Activated CD8-positive, alpha-beta memory T cell treated with anti-CD3 and anti-CD28 coated beads, Interleukin-2, amount 50 U/mL, for 4 hours (primary cell): ENCODE data around the gene NUDT4.
A peak's percentile ranks its signal among the peaks of the same experiment; 100 is the strongest.
"Not testable (repeated sequence)": the region's sequence is repeated elsewhere in the genome, so short reads cannot be mapped to it uniquely, and the experiment has no call there.

Source experiments
- DNase-seq: peaks from one replicate; pipeline ENCODE4 v3.0.0-alpha.2; 2020

The NUDT4 gene

DNA sequence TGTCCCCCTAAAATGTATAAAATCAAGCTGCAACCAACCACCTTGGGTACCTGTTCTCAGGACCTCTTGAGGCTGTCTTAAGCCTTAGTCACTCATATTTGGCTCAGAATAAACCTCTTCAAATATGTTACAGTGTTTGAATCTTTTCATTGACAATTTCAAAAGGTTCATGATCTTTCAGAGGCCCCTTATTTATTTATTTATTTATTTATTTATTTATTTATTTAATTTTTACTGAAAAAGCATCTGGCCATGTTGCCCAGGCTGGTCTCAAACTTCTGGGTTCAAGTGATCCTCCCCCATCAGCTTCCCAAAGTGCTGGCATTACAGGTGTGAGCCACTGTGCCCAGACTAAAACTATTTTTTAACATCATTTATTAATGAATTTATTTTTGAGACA, 8.2 kb upstream of the NUDT4 start:
- no peak for DNase-seq

DNA sequence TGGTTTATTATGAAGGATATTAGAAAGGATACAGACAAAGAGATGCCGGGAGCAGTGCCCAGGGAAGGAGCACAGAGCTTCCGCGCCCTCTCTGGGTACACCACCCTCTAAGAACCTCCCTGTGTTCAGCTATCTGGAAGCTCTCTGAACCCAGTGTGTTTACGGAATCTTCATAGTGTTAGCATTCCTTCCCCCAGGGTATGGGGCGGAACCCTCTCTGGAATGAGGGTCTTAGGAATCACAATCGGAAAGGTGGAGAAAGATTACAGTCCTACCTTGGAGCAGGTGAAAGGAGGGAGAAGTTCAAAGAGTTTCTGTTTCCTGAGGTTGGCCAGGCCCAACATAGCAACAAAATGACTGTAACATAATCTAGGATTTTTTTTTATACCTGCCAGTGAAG, 6.8 kb upstream of the NUDT4 start:
- no peak for DNase-seq

DNA sequence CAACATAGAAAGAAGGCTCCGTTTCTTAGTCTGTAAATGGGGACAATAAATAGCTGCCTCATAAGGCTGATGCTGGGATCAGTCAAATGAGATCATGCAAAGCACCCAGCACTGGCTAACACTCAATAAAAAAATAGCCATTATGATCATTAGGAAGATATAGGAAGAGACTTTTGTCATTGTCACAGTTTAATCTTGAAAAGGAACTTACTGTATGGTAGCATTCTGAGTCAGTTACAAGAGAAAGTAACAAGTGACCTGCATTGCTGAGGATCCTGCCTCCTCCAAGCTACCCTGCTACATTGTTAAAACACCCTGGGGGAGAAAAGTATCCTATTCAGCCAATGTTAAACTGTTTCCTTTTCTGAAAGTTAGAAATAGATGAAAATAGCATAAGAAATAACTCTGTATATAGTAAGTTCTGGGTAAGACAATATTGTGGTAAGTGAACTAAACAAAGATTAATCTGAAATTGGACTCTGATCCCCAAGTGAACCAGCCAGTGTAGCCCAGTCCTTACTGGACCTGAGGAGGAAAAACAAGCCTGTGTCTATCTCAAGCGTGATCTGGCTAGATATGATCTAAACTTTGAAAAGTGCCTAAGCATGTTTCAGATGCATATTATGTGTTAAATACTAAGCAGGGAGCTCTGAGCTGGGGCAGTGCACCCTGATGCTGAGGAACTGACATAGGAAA, 3.6 kb upstream of the NUDT4 start:
- DNase-seq = no peak

DNA sequence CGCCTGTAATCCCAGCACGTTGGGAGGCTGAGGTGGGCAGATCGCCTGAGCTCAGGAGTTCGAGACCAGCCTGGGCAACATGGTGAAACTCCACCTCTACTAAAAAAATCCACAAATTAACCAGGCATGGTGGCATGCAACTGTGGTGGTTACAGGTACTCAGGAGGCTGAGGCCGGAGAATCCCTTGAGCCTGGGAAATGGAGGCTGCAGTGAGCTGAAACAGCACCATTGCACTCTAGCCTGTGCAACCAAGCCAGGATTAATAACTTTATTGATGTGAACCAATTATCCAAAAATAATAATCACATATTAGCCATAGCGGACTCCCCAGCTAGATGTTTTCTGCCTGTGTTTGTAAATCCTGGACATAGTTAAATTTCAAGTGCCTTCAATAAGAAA, 1.8 kb upstream of the NUDT4 start:
- no peak for DNase-seq

DNA sequence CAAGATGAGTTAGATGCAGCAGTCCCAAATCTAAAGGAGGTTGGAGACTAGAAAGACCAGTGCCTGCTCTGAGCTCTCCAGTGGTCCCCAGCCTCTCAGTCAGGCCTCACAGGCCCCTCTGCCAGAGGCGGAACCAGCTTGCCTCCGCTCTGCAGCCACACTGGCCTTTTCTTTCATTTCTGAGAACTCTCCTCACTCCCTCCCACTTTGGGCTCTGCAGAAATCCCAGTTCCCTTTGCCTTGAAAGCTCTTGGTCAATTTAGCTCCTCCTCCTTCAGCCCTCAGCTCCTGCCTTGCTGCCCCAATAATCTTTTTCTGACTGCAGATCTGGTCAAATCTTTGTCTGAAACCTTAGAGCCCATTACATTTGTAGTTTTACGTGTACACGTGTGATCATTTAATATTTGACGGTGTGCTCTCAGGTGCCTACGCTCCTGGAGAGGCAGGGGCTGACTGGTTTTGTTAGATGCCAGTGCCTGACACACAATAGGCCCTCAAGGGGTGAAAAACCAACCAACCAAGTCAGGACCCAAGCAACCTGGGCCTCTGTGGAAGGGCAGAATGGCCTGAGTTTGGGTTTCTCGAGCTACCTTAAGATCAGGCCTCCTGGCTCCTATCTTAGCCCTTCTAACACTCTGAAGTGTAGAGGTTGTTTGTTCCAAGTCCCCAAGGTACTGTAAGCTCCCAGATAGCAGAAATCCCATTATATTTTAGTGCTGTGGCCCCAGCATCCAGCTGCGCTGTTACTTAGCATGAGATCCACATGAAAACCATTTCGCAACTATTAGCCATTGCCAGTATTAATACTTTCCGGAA, 1.1 kb upstream of the NUDT4 start:
- DNase-seq = no peak

DNA sequence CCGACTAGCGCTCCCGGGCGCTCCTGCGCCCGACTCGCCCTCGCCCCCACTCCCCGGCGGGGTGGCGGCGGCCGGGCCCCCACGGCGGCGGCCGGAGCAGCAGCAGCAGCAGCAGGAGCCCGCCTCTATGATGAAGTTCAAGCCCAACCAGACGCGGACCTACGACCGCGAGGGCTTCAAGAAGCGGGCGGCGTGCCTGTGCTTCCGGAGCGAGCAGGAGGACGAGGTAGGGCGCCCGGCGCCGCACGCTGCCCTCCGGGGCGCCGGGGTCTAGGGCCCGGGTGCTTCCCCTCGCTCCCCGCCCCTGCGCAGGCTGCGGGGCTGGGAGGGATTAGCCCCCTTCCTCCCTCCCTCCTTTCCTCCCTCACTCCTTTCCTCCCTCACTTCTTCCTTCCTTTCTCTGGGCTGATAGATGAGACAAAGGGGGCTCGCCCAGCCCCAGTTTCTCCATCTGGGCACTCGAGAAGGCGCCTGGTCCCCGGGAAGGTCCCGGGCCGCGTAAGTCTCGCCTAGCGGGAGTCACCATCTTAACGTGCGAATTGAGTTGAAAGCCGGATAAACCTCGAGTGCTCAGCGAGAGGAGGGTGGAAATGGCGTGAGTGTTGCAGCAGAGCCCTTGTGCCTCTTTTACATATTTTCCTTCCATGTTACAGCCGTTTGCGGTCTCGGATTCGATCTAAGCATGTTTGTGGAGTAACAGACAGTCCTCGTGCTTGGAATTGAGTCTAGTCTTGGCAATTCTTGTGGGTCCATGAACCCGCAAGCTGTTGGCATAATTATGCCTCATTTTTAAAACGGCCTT, 672 bp downstream of the NUDT4 start:
- DNase-seq = peak; percentile 53

DNA sequence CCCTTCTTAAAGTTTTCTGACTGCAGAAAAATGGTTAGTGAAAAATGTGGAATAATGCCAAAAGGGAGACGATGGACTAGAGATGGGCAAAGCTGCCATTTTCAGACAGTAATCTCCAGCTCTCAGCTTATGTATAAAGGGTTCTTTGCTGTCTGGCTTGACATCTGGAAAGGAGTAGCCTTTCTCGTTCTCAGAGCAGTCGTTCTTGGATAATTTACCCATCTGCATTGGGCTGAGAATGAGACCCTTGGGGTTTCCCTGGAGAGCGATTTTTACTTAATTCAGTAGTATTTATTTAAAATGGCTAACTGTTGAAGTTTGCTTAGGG, 1.2 kb downstream of the NUDT4 start:
- DNase-seq = no peak

DNA sequence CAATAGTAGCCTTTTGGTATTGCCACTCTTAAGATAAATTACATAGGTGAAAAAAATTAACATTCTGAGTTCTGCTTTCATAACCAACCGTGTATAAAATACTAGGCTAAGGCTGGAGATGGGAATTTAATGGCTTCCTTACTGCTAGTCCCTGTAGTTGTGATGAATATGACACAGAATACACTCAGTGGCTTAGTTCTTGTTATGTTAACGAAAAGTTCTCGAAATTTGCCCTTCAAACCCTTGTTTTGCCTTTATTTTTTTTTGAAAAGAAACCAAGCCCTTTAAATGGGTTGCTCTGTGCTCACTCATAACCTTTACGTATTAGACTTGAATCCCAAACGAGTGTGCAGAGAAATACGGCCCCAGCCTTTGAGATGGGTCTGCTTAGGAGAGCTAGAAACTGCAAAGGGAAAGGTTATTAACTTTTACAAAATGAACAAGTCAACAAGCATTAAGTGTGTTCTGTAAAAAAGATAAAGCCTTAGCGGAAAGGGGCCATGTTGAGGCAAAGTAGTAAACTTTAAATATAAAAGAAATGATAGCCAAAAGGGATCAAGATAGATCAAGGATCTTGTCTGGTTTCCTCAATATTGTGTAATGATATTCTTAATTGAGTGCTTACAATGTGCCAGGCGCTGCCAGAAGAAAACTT, 1.7 kb downstream of the NUDT4 start:
- no peak for DNase-seq

DNA sequence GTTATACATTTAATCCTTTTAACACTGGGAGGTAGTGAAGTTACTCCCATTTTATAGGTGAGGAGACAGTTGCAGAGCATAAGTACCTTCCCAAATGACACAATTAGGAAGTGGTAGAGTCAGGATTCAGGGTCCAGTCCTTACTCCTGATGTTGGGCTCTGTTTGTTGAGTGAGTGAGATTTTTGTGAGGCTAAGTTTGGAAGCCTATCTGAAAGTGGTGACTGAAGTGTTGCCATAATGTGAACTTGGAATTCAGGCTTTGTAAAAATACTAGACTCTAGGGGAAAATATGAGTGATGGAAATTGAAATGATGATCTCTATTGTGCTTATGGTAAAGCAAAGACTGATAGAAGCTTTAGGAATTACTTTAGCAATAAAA, 2.2 kb downstream of the NUDT4 start:
- no peak for DNase-seq

DNA sequence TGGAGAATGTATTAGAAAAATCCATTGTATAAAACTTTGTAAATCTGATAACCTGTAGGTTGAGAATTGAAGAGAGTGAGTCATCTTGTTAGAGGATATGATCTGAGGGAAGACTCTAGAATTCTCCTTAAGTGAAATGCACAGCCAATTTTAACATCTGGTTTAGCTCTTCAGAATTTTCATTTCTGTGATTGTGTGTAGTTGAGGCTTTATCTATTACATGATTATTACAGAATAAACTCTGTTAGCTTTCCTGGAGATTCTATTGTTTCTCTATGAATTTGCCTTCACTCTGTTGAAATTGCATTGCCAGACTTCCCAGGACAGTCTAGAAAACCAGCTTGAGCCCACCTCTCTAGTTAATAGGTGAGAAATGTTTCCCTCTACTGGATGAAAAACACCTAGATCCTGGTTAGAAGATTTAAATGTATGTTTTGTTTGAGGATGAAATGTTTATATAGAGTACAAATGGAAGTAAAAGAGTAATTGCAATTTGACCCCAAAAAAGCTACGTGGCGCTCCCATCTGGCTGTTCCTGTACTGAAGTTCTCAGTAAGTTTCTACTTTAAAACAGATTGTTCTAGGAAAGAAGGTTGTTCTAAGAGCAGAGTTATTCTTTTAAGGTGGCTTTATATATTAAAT, 2.9 kb downstream of the NUDT4 start:
- no peak for DNase-seq

DNA sequence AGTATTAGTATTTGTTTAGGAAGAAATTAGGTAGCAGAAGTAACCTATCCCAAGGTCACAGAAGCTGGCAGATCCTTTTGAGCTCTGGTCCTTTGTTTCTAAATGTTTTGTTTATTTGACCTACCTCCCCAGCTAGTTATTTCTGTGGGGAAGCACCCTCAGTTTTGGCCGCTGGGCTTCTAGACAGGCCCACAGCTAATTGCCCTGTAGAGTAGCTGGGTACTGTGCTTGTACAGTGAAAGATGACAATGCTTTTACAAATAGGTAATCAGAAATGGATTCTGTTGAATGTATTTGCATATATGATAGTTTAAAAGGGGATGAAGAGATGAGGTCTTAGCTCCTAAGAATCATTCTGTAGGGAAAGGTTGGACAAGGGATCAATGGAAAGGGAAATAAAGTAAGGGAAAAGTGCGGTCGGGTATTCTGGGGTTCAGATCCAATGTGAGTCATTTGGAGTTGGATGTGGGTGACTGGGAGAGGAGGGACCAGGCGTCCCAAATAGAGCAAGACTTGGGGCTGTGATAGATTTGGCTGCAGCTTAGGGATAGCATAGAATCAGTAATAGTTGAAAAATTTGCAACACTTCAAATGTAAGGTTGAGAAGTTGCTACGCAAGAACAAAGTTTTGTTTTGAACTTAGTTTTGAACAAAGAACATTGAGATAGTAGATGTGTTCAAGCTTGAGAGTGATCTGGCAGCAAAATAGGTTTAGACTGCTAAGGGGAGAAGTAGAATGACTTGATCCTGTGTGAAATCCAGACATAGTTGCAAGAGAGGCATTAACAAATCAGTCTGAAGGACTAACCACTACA, 3.6 kb downstream of the NUDT4 start:
- no peak for DNase-seq

DNA sequence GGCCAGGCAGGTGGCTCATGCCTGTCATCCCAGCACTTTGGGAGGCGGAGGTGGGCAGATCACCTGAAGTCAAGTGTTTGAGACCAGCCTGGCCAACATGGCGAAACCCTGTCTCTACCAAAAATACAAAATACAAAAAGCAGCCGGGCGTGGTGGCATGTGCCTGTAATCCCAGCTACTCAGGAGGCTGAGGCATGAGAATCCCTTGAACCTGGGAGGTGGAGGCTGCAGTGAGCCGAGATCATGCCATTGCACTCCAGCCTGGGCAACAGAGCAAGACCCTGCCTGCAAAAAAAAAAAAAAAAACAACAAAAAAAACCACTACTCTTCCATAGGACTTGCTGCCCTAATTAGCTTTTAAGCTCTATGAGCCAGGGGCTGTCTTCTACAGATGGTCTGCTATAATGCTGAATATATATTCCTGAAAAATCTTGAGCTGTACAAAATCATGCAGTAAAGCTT, 4.3 kb downstream of the NUDT4 start:
- not testable (repeated sequence) for DNase-seq

DNA sequence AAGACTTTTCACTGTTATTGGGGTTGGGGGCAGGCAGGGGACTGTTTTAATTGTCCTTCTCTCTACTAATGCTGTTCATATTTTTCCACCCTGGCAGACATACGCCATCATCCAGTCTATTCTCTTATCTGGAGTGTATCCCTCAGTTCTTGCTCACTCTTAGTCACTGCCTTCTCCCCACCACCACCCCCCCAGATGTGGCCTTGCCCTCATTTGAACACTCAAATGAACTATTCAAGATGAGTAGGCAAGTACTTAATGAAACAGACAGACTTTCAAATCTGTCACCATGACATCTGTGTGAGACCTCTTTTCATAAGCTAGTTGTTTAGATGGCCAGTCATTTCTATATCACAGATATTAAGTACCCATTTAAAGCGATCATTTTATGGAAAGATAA, 10.1 kb downstream of the NUDT4 start:
- DNase-seq = peak; percentile 34

DNA sequence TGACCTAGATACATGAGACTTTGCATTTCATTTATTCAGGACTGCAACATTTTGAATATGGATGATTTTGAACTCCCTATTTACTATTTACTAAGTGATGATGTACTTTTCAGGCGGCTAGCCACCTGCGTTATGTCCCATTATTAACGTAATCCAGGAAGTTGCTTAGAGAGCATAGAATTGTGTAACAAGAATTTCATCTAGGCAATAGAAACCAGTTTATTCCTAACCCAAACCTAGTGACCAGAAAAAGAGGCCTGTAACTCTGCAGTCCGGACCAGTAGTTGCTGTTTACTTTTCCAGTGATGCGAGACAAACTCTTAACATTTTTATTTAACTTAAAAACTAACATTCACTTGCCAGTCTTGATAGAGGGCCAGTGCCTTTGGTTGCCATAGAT, 12.3 kb downstream of the NUDT4 start:
- no peak for DNase-seq

DNA sequence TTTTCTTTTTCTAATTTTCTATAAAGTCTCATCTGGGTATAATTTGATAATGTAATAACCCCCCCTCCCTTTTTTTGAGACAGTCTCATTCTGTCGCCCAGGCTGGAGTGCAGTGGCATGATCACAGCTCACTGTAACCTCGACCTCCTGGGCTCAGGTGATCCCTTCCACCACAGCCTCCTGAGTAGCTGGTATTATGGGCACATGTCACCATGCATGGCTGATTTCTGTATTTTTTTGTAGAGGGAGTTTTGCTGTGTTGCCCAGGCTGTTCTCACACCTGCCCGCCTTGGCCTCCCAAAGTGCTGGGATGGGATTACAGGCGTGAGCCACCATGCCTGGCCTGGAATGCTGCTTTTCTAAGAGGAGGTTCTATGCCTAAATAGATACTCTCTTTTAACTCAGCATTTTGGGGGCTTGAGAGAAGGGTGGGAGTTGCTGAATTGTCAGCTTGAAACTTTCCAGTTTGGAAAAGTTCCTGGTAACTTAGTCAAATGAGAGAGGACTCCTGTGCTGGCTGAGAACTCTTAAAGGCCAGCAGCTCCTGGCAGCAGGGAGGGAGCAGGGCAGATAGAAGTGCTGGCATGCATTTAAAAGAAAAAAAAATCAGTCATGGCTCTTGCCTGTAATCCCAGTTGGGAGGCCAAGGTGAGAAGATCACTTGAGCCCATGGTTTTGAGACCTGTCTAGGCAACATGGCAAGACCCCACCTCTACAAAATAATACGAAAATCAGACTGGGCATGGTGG, 13.0 kb downstream of the NUDT4 start:
- no peak for DNase-seq

DNA sequence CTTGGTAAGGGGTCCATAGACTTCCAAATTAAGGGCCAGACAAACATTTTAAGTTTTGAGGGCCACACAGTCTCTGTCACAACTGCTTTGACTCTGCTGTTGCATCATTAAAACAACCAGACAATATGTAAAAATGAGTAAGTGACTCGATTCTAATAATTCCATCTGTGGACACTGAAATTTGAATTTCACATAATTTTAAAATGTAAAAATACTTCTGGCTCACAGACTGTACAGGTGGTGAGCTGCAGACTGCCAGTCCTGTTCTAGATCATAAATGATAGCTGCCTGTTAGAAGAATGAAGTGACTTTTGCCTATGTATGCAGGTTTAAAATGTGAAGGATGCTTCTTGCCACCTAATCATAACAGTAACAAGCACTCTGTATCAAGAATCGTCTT, 15.7 kb downstream of the NUDT4 start:
- no peak for DNase-seq

DNA sequence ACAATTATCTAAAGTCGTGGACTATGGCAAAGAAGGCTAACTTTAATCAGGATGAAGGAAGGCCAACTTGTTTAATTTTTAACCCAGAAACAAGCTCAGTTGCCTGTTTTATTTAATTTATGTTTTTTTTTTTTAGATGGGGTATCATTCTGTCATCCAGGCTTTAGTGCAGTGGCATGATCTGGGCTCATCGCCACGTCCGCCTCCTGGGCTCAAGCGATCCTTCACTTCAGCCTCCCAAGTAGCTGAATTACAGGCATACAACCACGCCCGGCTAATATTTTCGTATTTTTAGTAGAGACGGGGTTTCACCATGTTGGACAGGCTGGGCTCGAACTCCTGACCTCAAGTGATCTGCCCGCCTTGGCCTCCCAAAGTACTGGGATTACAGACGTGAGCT, 19.7 kb downstream of the NUDT4 start:
- no peak for DNase-seq

DNA sequence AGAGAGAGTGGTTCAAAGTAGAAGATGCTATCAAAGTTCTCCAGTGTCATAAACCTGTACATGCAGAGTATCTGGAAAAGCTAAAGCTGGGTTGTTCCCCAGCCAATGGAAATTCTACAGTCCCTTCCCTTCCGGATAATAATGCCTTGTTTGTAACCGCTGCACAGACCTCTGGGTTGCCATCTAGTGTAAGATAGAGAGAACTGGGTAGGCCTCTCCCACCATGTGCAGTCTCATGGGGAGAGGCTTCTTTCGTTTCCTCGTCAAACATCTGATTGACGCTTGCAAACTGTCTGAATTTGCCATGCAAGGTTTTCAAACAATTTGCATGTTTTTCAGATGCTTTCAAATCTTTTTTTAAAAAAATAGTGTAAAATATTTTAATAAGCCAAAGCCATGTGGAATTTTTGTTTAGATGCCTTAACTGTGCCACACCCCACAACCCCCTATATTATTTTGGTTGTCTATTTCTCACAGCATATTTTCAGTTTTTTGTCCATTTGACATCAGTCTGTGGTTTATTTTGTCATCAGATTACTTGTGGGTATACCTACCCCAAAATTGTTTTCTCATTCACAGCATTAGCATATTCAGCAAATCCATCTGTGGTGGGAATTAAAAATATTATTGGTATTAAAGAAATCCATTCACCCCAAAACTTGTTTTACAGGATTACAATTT, 21.6 kb downstream of the NUDT4 start:
- not testable (repeated sequence) for DNase-seq

DNA sequence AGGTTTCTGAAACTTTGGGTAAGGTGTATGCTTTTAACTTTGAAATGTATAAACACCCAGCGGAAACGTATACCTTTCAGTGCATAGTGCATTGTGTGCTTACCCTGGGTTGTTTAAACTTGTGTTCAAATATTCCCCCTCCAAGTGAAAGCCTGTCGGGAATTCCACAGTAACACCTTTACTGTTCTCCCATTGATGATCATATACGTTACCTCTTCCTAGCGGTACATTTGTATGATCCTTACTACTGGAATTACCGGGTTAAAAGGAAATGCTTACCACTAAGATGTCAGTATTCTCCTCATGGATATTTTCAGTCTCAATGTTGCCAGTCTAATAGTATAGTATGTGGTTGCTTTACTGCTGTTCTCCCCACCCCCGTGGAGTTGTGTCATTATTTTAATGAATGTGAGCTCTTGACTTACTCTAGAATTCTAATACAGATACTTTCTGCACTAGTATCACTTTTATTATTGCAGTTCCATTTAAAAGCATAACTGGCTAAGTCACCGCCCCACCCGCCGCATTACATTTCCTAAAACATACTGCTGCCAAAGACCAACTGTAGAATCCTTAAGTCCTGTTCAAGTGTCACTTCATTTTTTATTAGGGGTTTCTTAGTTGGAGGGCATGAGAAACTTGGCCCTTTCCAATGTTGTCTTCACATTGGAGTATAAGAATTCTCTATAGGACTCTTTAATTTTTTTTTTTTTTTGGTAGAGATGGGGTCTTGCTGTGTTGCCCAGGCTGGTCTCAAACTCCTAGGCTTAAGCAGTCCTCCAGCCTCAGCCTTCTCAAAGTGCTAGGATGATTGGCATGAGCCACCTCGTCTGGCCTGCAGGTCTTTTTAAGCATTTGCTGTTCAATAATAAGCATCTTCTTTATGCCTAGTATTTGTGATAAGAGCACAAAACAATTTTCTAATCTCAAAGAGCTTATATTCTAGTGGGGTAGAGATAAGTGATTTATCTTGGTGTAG, 24.9 kb downstream of the NUDT4 start:
- no peak for DNase-seq
